Body of pancreas (tissue), 4 donors: ENCODE results near the gene PDGFA. TPM values are rescaled to one million over a fixed set of nuclear protein-coding genes. Genes with fewer than 3 reads are reported as not detected.
A peak's percentile ranks its signal among the peaks of the same experiment; 100 is the strongest.

ENCODE experiments used
- ATAC-seq: fragments of 150-250 bp; one replicate; pipeline ENCODE4 v1.9.1; 2016
- DNase-seq, 4 donors: peaks; one replicate each; pipeline ENCODE4 v3.0.0-alpha.2; 2019
- H3K27ac ChIP-seq, 4 donors: fragments of 200-600 bp; sonication (generic); 1 replicate in 3 of 4; 2 replicates in 1 of 4; pipeline versions ENCODE4 v1.5.1 to v1.6.1; 2016 to 2019; ENCODE audit warnings: mild to moderate bottlenecking in 1 of 4, mixed read lengths in 1 of 4, moderate library complexity in 1 of 4
- H3K27me3 ChIP-seq, 2 donors: fragments of 200-600 bp; sonication (generic); one replicate each; pipeline ENCODE4 v1.6.0; 2016; ENCODE audit warnings: mild to moderate bottlenecking in 1 of 2
- H3K36me3 ChIP-seq, 2 donors: fragments of 200-600 bp; sonication (generic); replicated peaks in 1 of 2; 2 replicates each; pipeline ENCODE4 v1.5.1; 2016; ENCODE audit warnings: low read depth in 2 of 2; ENCODE audit not compliant: insufficient read depth in 1 of 2
- H3K4me1 ChIP-seq: fragments of 200-600 bp; sonication (generic); one replicate; pipeline ENCODE4 v1.6.0; 2016
- H3K4me3 ChIP-seq, 2 donors: fragments of 200-600 bp; sonication (generic); 1 replicate in 1 of 2; 2 replicates in 1 of 2; pipeline ENCODE4 v1.5.1; 2016 to 2019
- H3K9me3 ChIP-seq, 3 donors: fragments of 200-600 bp; sonication (generic); 1 replicate in 2 of 3; 2 replicates in 1 of 3; pipeline ENCODE4 v1.5.1; 2016
- POLR2A ChIP-seq, 3 donors: fragments of 450-650 bp; IDR thresholded peaks; one replicate each; pipeline ENCODE4 v1.6.1; 2016; ENCODE audit warnings: antibody characterized with exemption in 3 of 3, mild to moderate bottlenecking in 2 of 3
- WGBS, 2 donors: methylation state at CpG; one replicate each; pipeline ENCODE4 v1.1.5; 2017; 5-methylcytosine and 5-hydroxymethylcytosine counted together
- intact Hi-C: fragments of 100-400 bp; cut with DNase I; formaldehyde crosslinking; loops from one replicate; pipeline ENCODE4 v1.15.1; 2023
- total RNA-seq, 2 donors: library from RNA; depleted of rRNA; stranded (reverse); fragments of >200 nt; gene quantifications; one replicate each; pipeline ENCODE4 v1.1.0, GENCODE V29; 2016
- TF ChIP-seq, protein P1 (sequence below), 7 experiments: fragments of 450-650 bp in 4 of 7; fragments of 200-600 bp in 3 of 7; sonication (generic) in 3 of 7; IDR thresholded peaks; one replicate each; pipeline ENCODE4 v1.5.1; 2016 to 2019; ENCODE audit warnings: antibody characterized with exemption in 7 of 7

PDGFA gene
- total RNA-seq, 2 donors from 2014 or later = 58.6 to 59.3 TPM

- intact Hi-C loops = loop anchor here (10.0 kb wide), 1 partner anchor 165 kb away; no protein-coding TSS in a partner anchor
- ATAC-seq (no peak), DNase-seq (peak in 2 of 4 donors; percentile 9 to 21)
- Histone ChIP-seq H3K27ac (peak overlapping the region in 2 of 4 donors; percentile 8 to 27), H3K4me1 (peaks cover 70% of the 10 kb centered on the region), H3K9me3 (no peaks in the 10 kb centered on the region), H3K36me3 (peaks cover 6% of the 10 kb centered on the region in 2 donors), H3K27me3 (no peaks in the 10 kb centered on the region), H3K4me3 (no peak overlapping the region)
- TF ChIP-seq, protein P1, sequence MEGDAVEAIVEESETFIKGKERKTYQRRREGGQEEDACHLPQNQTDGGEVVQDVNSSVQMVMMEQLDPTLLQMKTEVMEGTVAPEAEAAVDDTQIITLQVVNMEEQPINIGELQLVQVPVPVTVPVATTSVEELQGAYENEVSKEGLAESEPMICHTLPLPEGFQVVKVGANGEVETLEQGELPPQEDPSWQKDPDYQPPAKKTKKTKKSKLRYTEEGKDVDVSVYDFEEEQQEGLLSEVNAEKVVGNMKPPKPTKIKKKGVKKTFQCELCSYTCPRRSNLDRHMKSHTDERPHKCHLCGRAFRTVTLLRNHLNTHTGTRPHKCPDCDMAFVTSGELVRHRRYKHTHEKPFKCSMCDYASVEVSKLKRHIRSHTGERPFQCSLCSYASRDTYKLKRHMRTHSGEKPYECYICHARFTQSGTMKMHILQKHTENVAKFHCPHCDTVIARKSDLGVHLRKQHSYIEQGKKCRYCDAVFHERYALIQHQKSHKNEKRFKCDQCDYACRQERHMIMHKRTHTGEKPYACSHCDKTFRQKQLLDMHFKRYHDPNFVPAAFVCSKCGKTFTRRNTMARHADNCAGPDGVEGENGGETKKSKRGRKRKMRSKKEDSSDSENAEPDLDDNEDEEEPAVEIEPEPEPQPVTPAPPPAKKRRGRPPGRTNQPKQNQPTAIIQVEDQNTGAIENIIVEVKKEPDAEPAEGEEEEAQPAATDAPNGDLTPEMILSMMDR (IDR thresholded peaks at IDR 0.05) = no peak
- no peak for TF ChIP-seq POLR2A (IDR thresholded peaks at IDR 0.05)
- WGBS, 2 donors = 93 to 95% methylated on average over 18 to 19 of the region's 20 CpGs
These were observed 19.7 kb downstream of the PDGFA start for GRCh38 chr7:499853-500485.

- TF ChIP-seq, protein P1 (IDR thresholded peaks at IDR 0.05) = peak in 1 of 7 experiments; percentile 3
- TF ChIP-seq POLR2A (IDR thresholded peaks at IDR 0.05) = no peak
- WGBS, 2 donors = 37 to 52% methylated on average over 7 to 11 of the region's 11 CpGs
- Histone ChIP-seq H3K36me3 (peaks cover 6% of the 10 kb centered on the region in 2 donors), H3K4me3 (no peak overlapping the region), H3K27me3 (no peaks in the 10 kb centered on the region), H3K4me1 (peaks cover 60% of the 10 kb centered on the region), H3K27ac (peak overlapping the region in 2 of 4 donors; percentile 27 to 39), H3K9me3 (no peaks in the 10 kb centered on the region)
- DNase-seq = peak; percentile 85 to 94 (median 90)
- intact Hi-C loops = loop anchor here (10.0 kb wide), 1 partner anchor 164 kb away; no protein-coding TSS in a partner anchor
- peak; percentile 47 for ATAC-seq
These were observed 20.7 kb downstream of the PDGFA start for GRCh38 chr7:498678-499641.

- H3K4me1 ChIP-seq = peaks cover 52% of the 10 kb centered on the region
- H3K4me3 ChIP-seq = no peak overlapping the region
- intact Hi-C loops = loop anchor here (10.0 kb wide), 1 partner anchor 163 kb away; no protein-coding TSS in a partner anchor
- TF ChIP-seq, protein P1 (IDR thresholded peaks at IDR 0.05) = no peak
- no peak for TF ChIP-seq POLR2A (IDR thresholded peaks at IDR 0.05)
- WGBS, 2 donors = 88 to 91% methylated on average over 21 of the region's 21 CpGs
- ATAC-seq (no peak), DNase-seq (peak in 1 of 4 donors; percentile 7)
- peaks cover 6% of the 10 kb centered on the region in 2 donors for H3K36me3 ChIP-seq
- H3K27ac ChIP-seq = peak overlapping the region in 1 of 4 donors; percentile 27
- no peaks in the 10 kb centered on the region for H3K9me3 ChIP-seq
- H3K27me3 ChIP-seq = no peaks in the 10 kb centered on the region
These were observed 21.5 kb downstream of the PDGFA start for GRCh38 chr7:497946-498655.

GRCh38 chr7:497346-497745, 22.3 kb downstream of the PDGFA start:
- Histone ChIP-seq H3K4me3 (no peak overlapping the region), H3K9me3 (no peaks in the 10 kb centered on the region), H3K36me3 (peaks cover 6% of the 10 kb centered on the region in 2 donors), H3K27ac (no peak overlapping the region), H3K4me1 (peaks cover 44% of the 10 kb centered on the region), H3K27me3 (no peaks in the 10 kb centered on the region)
- TF ChIP-seq, protein P1 (IDR thresholded peaks at IDR 0.05) = no peak
- no peak for TF ChIP-seq POLR2A (IDR thresholded peaks at IDR 0.05)
- DNase-seq (peak in 2 of 4 donors; percentile 8 to 12), ATAC-seq (no peak)
- WGBS, 2 donors = 95% methylated on average over 13 of the region's 13 CpGs
- intact Hi-C loops = loop anchor here (10.0 kb wide), 1 partner anchor 163 kb away; no protein-coding TSS in a partner anchor
